Subcutaneous adipose tissue (tissue), 4 donors: Measurements from ENCODE around the gene MCUR1. TPM values are rescaled to one million over a fixed set of nuclear protein-coding genes. Genes with fewer than 3 reads are reported as not detected.

Experiments used
- CTCF ChIP-seq: fragments of 450-650 bp; IDR thresholded peaks from one replicate; pipeline ENCODE4 v1.5.1; 2016; ENCODE audit warnings: low read depth, mild to moderate bottlenecking, control low read depth, antibody characterized with exemption, moderate library complexity
- total RNA-seq, 4 donors: library from RNA; depleted of rRNA; stranded (reverse); fragments of >200 nt; gene quantifications; one replicate each; pipeline ENCODE4 v1.1.0, GENCODE V29; 2016

Gene MCUR1
- total RNA-seq, 4 donors from 2014 or later: 10.5 to 19.2 (median 17.1) TPM

GRCh38 chr6:13760307-13761304 lies 53.8 kb downstream of the MCUR1 start:
- no peak for TF ChIP-seq CTCF

- no peak for TF ChIP-seq CTCF
Observed at GRCh38 chr6:13759025-13759424, 55.3 kb downstream of the MCUR1 start.

GRCh38 chr6:13754644-13755043 lies 59.7 kb downstream of the MCUR1 start:
- no peak for TF ChIP-seq CTCF

GRCh38 chr6:13743736-13744127 lies 70.6 kb downstream of the MCUR1 start:
- no peak for TF ChIP-seq CTCF

GRCh38 chr6:13742961-13743735 lies 71.2 kb downstream of the MCUR1 start:
- TF ChIP-seq CTCF: no peak

- no peak for TF ChIP-seq CTCF
Observed at GRCh38 chr6:13741365-13741764, 73.0 kb downstream of the MCUR1 start.

Other genes starting within 250 kb of the MCUR1 start
- gene SIRT5, start 240.0 kb downstream of the MCUR1 start, total RNA-seq: 10 to 100 TPM in 3 of 4 donors, 1 to 10 TPM in 1; 9.0 to 20.9 (median 16.9) TPM
- 10 to 100 TPM; 77.2 to 88.5 (median 83.7) TPM for gene NOL7, start 199.2 kb downstream of the MCUR1 start, total RNA-seq
- 10 to 100 TPM; 35.2 to 63.3 (median 52.1) TPM for gene RANBP9, start 102.7 kb downstream of the MCUR1 start, total RNA-seq
- 1 to 10 TPM in 2 of 4 donors, under 1 TPM in 2; 0.38 to 1.8 (median 1.1) TPM for gene RNF182, start 110.4 kb upstream of the MCUR1 start, total RNA-seq